Body of pancreas (tissue), 4 donors: ENCODE data around the gene CBFA2T3. TPM values are rescaled to one million over a fixed set of nuclear protein-coding genes. Genes with fewer than 3 reads are reported as not detected.

Experiments used
- ATAC-seq: fragments of 150-250 bp; one replicate; pipeline ENCODE4 v1.9.1; 2016
- DNase-seq, 4 donors: peaks; one replicate each; pipeline ENCODE4 v3.0.0-alpha.2; 2019
- H3K27ac ChIP-seq, 4 donors: fragments of 200-600 bp; sonication (generic); 1 replicate in 3 of 4; 2 replicates in 1 of 4; pipeline versions ENCODE4 v1.5.1 to v1.6.1; 2016 to 2019; ENCODE audit warnings: mild to moderate bottlenecking in 1 of 4, mixed read lengths in 1 of 4, moderate library complexity in 1 of 4
- H3K27me3 ChIP-seq, 2 donors: fragments of 200-600 bp; sonication (generic); one replicate each; pipeline ENCODE4 v1.6.0; 2016; ENCODE audit warnings: mild to moderate bottlenecking in 1 of 2
- H3K36me3 ChIP-seq, 2 donors: fragments of 200-600 bp; sonication (generic); replicated peaks in 1 of 2; 2 replicates each; pipeline ENCODE4 v1.5.1; 2016; ENCODE audit warnings: low read depth in 2 of 2; ENCODE audit not compliant: insufficient read depth in 1 of 2
- H3K4me1 ChIP-seq: fragments of 200-600 bp; sonication (generic); one replicate; pipeline ENCODE4 v1.6.0; 2016
- H3K4me3 ChIP-seq, 2 donors: fragments of 200-600 bp; sonication (generic); 1 replicate in 1 of 2; 2 replicates in 1 of 2; pipeline ENCODE4 v1.5.1; 2016 to 2019
- H3K9me3 ChIP-seq, 3 donors: fragments of 200-600 bp; sonication (generic); 1 replicate in 2 of 3; 2 replicates in 1 of 3; pipeline ENCODE4 v1.5.1; 2016
- POLR2A ChIP-seq, 3 donors: fragments of 450-650 bp; IDR thresholded peaks; one replicate each; pipeline ENCODE4 v1.6.1; 2016; ENCODE audit warnings: antibody characterized with exemption in 3 of 3, mild to moderate bottlenecking in 2 of 3
- WGBS, 2 donors: methylation state at CpG; one replicate each; pipeline ENCODE4 v1.1.5; 2017; 5-methylcytosine and 5-hydroxymethylcytosine counted together
- intact Hi-C: fragments of 100-400 bp; cut with DNase I; formaldehyde crosslinking; loops from one replicate; pipeline ENCODE4 v1.15.1; 2023
- total RNA-seq, 2 donors: library from RNA; depleted of rRNA; stranded (reverse); fragments of >200 nt; gene quantifications; one replicate each; pipeline ENCODE4 v1.1.0, GENCODE V29; 2016
- TF ChIP-seq, protein P1 (sequence below), 7 experiments: fragments of 450-650 bp in 4 of 7; fragments of 200-600 bp in 3 of 7; sonication (generic) in 3 of 7; IDR thresholded peaks; one replicate each; pipeline ENCODE4 v1.5.1; 2016 to 2019; ENCODE audit warnings: antibody characterized with exemption in 7 of 7

The CBFA2T3 gene
- total RNA-seq, 2 donors from 2014 or later: 7.8 to 16.2 TPM

DNA sequence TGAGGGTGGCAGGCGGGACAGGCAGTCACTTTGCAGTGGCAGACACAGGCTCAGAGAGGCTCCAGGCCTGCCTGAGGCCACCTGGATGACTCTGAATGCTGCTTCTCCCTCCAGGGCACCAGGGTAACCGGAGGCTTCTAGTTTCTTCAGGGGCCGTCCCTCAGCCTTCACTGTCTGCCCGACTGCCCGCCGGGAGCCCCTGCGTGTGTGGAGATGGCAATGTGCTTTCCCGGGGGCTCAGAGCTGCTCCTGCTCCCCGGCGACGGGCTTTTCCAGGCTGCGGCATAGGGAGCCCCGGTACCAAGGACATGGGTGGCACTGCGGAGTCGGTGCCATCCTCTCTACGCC is 51.5 kb downstream of the CBFA2T3 start:
- Histone ChIP-seq H3K27ac (peak overlapping the region; percentile 85 to 97 (median 90)), H3K27me3 (no peaks in the 10 kb centered on the region), H3K4me3 (no peak overlapping the region), H3K4me1 (peaks cover 88% of the 10 kb centered on the region), H3K36me3 (no peaks in the 10 kb centered on the region), H3K9me3 (no peaks in the 10 kb centered on the region)
- 77 to 90% methylated on average over 2 to 16 of the region's 16 CpGs for WGBS, 2 donors
- no peak for TF ChIP-seq POLR2A (IDR thresholded peaks at IDR 0.05)
- TF ChIP-seq, protein P1, sequence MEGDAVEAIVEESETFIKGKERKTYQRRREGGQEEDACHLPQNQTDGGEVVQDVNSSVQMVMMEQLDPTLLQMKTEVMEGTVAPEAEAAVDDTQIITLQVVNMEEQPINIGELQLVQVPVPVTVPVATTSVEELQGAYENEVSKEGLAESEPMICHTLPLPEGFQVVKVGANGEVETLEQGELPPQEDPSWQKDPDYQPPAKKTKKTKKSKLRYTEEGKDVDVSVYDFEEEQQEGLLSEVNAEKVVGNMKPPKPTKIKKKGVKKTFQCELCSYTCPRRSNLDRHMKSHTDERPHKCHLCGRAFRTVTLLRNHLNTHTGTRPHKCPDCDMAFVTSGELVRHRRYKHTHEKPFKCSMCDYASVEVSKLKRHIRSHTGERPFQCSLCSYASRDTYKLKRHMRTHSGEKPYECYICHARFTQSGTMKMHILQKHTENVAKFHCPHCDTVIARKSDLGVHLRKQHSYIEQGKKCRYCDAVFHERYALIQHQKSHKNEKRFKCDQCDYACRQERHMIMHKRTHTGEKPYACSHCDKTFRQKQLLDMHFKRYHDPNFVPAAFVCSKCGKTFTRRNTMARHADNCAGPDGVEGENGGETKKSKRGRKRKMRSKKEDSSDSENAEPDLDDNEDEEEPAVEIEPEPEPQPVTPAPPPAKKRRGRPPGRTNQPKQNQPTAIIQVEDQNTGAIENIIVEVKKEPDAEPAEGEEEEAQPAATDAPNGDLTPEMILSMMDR (IDR thresholded peaks at IDR 0.05): no peak
- intact Hi-C loops: no loop called here
- DNase-seq (no peak), ATAC-seq (no peak)

GRCh38 chr16:88924834-88925539 is 52.0 kb downstream of the CBFA2T3 start:
- no peaks in the 10 kb centered on the region for H3K36me3 ChIP-seq
- ATAC-seq: peak; percentile 33

DNA sequence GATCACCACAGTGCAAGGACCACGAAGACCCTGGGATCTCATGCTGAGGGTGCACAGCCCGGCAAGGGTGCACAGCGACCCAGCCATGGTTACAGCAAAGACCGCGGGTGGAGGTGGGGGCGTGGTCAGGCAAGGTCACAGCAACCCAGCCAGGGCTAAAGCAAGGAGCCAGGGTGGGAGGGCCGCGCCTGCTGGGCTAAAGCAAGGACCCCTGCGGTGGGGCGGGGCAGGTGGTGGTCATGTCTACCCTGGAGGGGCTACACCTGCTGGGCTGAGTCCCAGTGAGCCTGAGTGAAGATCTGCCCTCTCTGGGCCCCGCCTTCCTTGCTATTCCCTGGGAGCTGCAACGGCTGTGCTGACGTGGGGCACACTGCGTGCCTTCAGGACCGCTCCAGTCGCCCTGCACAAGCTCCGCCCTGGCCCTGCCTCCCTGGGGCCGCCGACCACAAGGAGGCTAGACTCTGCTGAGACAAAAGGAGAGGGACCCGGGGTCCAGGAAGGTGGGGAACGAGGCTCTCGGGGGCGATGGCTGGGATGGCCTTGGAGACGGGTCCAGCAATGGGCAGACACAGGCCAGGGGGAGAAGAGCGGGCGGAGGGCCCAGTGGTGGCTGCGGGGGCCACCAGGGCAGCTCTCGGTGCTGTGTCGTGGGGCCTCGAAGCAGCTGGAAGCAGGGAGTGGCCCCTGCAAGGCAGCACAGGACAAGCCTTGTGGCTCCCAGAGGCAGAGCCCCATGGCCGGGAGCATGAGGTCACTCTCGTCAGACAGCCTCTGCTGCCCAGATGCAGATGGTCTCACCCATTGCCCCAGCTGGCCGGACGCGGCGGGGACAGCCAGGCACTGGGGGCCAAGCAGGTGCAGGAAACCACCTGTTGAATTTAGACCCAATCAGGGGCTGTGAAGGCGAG is 52.8 kb downstream of the CBFA2T3 start:
- intact Hi-C loops: no loop called here
- peaks cover 89% of the 10 kb centered on the region for H3K4me1 ChIP-seq
- H3K4me3 ChIP-seq: no peak overlapping the region
- H3K36me3 ChIP-seq: no peaks in the 10 kb centered on the region
- peak; percentile 93 to 96 (median 96) for DNase-seq
- 34 to 47% methylated on average over 16 to 36 of the region's 37 CpGs for WGBS, 2 donors
- ATAC-seq: peak; percentile 87
- H3K27me3 ChIP-seq: no peaks in the 10 kb centered on the region
- peak overlapping the region; percentile 85 to 97 (median 90) for H3K27ac ChIP-seq
- TF ChIP-seq, protein P1 (IDR thresholded peaks at IDR 0.05): peak in 4 of 7 experiments; percentile 43 to 62 (median 51)
- peak; percentile 63 to 83 (median 82) for TF ChIP-seq POLR2A (IDR thresholded peaks at IDR 0.05)
- no peaks in the 10 kb centered on the region for H3K9me3 ChIP-seq

More at GRCh38 chr16:88924834-88925539, 52.0 kb downstream of the CBFA2T3 start:
- peak; percentile 68 to 86 (median 78) for DNase-seq
- TF ChIP-seq, protein P1 (IDR thresholded peaks at IDR 0.05): peak in 4 of 7 experiments; percentile 41 to 57 (median 42)
- TF ChIP-seq POLR2A (IDR thresholded peaks at IDR 0.05): peak in 1 of 3 donors; percentile 28
- intact Hi-C loops: no loop called here
- H3K9me3 ChIP-seq: no peaks in the 10 kb centered on the region
- no peak overlapping the region for H3K4me3 ChIP-seq
- WGBS, 2 donors: 22 to 50% methylated on average over 4 to 30 of the region's 30 CpGs
- H3K27me3 ChIP-seq: no peaks in the 10 kb centered on the region
- peaks cover 90% of the 10 kb centered on the region for H3K4me1 ChIP-seq
- H3K27ac ChIP-seq: peak overlapping the region; percentile 85 to 97 (median 90)

DNA sequence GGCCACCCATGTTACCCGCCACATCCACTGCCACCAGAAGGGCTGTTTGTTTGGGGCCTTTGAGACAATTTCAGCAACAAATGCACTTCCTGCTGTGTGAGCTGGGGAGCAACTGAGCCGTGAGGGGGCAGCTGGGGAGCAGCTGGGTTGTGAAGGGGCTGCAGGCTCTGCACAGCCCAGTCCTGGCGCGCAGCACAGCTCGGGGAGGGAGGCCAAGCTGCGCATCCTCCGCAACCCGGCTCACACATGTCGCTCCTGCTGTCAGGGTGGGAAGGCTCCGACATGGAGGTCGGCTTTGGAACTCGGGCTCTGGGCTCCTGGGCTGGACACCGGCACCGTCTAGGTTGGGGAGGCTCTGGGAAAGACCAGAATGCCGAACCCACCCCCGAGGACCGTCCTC is 53.6 kb downstream of the CBFA2T3 start:
- Histone ChIP-seq H3K4me1 (peaks cover 82% of the 10 kb centered on the region), H3K27me3 (no peaks in the 10 kb centered on the region), H3K36me3 (no peaks in the 10 kb centered on the region), H3K9me3 (no peaks in the 10 kb centered on the region), H3K27ac (peak overlapping the region; percentile 85 to 97 (median 90)), H3K4me3 (no peak overlapping the region)
- no peak for ATAC-seq
- DNase-seq: no peak
- WGBS, 2 donors: 60 to 66% methylated on average over 3 to 16 of the region's 17 CpGs
- TF ChIP-seq, protein P1 (IDR thresholded peaks at IDR 0.05): no peak
- TF ChIP-seq POLR2A (IDR thresholded peaks at IDR 0.05): no peak
- intact Hi-C loops: no loop called here
